Right atrium auricular region (tissue), 2 donors: ENCODE measurements around the gene PLSCR4. TPM values are rescaled to one million over a fixed set of nuclear protein-coding genes. Genes with fewer than 3 reads are reported as not detected.

Experiments
- DNase-seq: peaks from one replicate; pipeline ENCODE4 v3.0.0-alpha.2; 2019; ENCODE audit warnings: low spot score
- H3K27ac ChIP-seq, 2 donors: fragments of 200-600 bp; sonication (generic); 1 replicate in 1 of 2; 2 replicates in 1 of 2; pipeline ENCODE4 v1.5.1; 2016 to 2019
- H3K27me3 ChIP-seq, 2 donors: fragments of 200-600 bp; sonication (generic); one replicate each; pipeline versions ENCODE4 v1.5.1 to v1.6.0; 2017 to 2019
- H3K36me3 ChIP-seq: fragments of 200-600 bp; sonication (generic); one replicate; pipeline ENCODE4 v1.5.1; 2016
- H3K4me1 ChIP-seq, 2 donors: fragments of 200-600 bp; sonication (generic); one replicate each; pipeline versions ENCODE4 v1.5.1 to v1.6.0; 2017 to 2019
- H3K4me3 ChIP-seq, 2 donors: fragments of 200-600 bp; sonication (generic); 1 replicate in 1 of 2; 2 replicates in 1 of 2; pipeline ENCODE4 v1.5.1; 2017 to 2019; ENCODE audit warnings: mild to moderate bottlenecking in 1 of 2, moderate library complexity in 1 of 2
- H3K9me3 ChIP-seq, 2 donors: fragments of 200-600 bp; sonication (generic); one replicate each; pipeline ENCODE4 v1.5.1; 2019
- CTCF ChIP-seq, 2 donors: fragments of 200-600 bp; sonication (generic); IDR thresholded peaks; one replicate each; pipeline ENCODE4 v1.5.1; 2019; ENCODE audit warnings: antibody characterized with exemption in 2 of 2
- total RNA-seq, 2 donors: library from RNA; depleted of rRNA; stranded (reverse); fragments of >200 nt; gene quantifications; one replicate each; pipeline ENCODE4 v1.1.0, GENCODE V29; 2016

PLSCR4 gene
- total RNA-seq, 2 donors from 2014 or later = 22.9 to 31.5 TPM

GRCh38 chr3:146154316-146154715 lies 96.6 kb downstream of the PLSCR4 start:
- Histone ChIP-seq H3K36me3 (no peaks in the 10 kb centered on the region), H3K4me1 (peaks cover 0 to 74% of the 10 kb centered on the region in 2 donors), H3K9me3 (no peaks in the 10 kb centered on the region), H3K27me3 (no peaks in the 10 kb centered on the region), H3K27ac (peak overlapping the region; percentile 91 to 96), H3K4me3 (no peak overlapping the region)
- no peak for DNase-seq
- no peak for TF ChIP-seq CTCF (IDR thresholded peaks at IDR 0.05)

- H3K9me3 ChIP-seq = no peaks in the 10 kb centered on the region
- DNase-seq = no peak
- no peaks in the 10 kb centered on the region for H3K27me3 ChIP-seq
- H3K36me3 ChIP-seq = no peaks in the 10 kb centered on the region
- peaks cover 0 to 75% of the 10 kb centered on the region in 2 donors for H3K4me1 ChIP-seq
- H3K4me3 ChIP-seq = no peak overlapping the region
- no peak for TF ChIP-seq CTCF (IDR thresholded peaks at IDR 0.05)
- peak overlapping the region; percentile 59 to 96 for H3K27ac ChIP-seq
Measured at GRCh38 chr3:146153429-146153828, 97.5 kb downstream of the PLSCR4 start.

DNA sequence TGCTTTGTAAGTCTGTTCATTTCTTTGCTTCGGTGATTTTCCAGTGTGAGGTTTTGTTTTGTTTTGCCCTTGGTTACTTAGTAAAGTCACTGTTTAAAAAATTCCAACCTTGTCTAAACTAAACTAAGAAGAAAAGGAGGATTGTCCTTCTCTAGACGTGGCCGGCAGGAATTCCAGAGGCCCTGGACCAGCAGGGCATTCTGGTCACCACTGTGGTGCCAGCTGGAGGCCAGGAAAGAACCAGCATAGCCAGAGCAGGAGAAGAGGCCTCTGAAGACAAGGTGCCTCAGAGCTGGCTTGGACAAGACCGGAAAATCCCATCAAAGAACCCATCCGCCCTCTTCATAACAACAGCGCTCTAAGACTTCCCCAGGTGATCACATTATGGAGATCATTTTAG lies 98.1 kb downstream of the PLSCR4 start:
- no peaks in the 10 kb centered on the region for H3K9me3 ChIP-seq
- H3K27ac ChIP-seq = peak overlapping the region; percentile 59 to 96
- TF ChIP-seq CTCF (IDR thresholded peaks at IDR 0.05) = no peak
- H3K4me1 ChIP-seq = peaks cover 0 to 75% of the 10 kb centered on the region in 2 donors
- DNase-seq = no peak
- no peaks in the 10 kb centered on the region for H3K27me3 ChIP-seq
- H3K4me3 ChIP-seq = no peak overlapping the region
- H3K36me3 ChIP-seq = no peaks in the 10 kb centered on the region

DNA sequence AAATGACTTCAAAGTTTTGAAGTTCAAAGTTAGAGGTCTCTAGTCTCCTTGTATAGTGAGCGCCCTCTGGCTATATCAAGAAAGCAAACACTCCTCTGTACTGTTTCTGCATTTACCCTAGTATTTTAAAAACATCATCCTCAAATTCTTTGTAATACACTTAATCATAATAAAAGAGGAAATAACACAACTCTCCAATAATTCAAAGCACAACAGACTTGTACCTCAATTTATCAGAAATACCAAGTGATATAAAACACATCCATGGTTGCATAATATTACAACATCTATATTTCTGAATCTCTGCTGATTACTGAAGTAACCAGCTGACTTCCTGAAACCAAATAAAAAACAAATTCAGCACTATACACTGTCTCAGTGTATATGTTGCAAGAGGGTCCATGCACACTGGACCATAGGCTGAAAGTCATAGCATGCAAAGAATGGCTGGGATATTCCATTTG lies 102.4 kb downstream of the PLSCR4 start:
- H3K27ac ChIP-seq = no peak overlapping the region

DNA sequence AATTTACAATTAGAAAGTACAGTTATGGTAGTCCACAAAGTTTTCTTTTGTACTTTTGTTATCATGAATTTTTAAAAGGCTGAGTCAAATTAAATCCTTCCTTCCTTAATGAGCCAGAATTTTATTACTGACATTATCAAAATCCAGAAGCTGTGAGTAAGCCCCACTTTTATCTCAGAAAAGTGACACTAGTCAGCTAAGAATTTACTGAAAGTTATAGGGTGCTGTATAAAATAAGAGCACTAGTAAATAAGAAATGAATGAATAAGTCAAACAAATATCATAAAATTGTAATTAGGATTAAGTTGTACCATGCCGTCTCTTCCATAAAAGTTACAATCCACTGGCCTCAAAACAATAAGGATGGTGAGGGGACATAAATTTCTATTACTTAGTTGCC lies 105.3 kb downstream of the PLSCR4 start:
- Histone ChIP-seq H3K4me1 (peaks cover 0 to 52% of the 10 kb centered on the region in 2 donors), H3K27ac (no peak overlapping the region)
- no peak for TF ChIP-seq CTCF (IDR thresholded peaks at IDR 0.05)

More for the DNA sequence above, 102.4 kb downstream of the PLSCR4 start:
- peak in 1 of 2 donors; percentile 37 for TF ChIP-seq CTCF (IDR thresholded peaks at IDR 0.05)
- no peaks in the 10 kb centered on the region for H3K36me3 ChIP-seq
- no peak overlapping the region for H3K4me3 ChIP-seq
- H3K27me3 ChIP-seq = no peaks in the 10 kb centered on the region
- DNase-seq = no peak
- H3K9me3 ChIP-seq = no peaks in the 10 kb centered on the region
- H3K4me1 ChIP-seq = peaks cover 0 to 50% of the 10 kb centered on the region in 2 donors

GRCh38 chr3:146142757-146143156 lies 108.1 kb downstream of the PLSCR4 start:
- TF ChIP-seq CTCF (IDR thresholded peaks at IDR 0.05) = no peak
- peak overlapping the region in 1 of 2 donors; percentile 44 for H3K27ac ChIP-seq
- H3K4me1 ChIP-seq = peaks cover 0 to 54% of the 10 kb centered on the region in 2 donors
- H3K36me3 ChIP-seq = no peaks in the 10 kb centered on the region
- no peak for DNase-seq
- H3K9me3 ChIP-seq = no peaks in the 10 kb centered on the region
- H3K4me3 ChIP-seq = no peak overlapping the region
- no peaks in the 10 kb centered on the region for H3K27me3 ChIP-seq

More for the DNA sequence above, 105.3 kb downstream of the PLSCR4 start:
- H3K27me3 ChIP-seq = no peaks in the 10 kb centered on the region
- no peaks in the 10 kb centered on the region for H3K9me3 ChIP-seq
- no peaks in the 10 kb centered on the region for H3K36me3 ChIP-seq
- DNase-seq = no peak
- H3K4me3 ChIP-seq = no peak overlapping the region
